Activated T-helper 1 cell treated with anti-CD3 and anti-CD28 coated beads, Interleukin-2, amount 50 U/mL, for 16 hours (primary cell): ENCODE measurements around the gene ETF1.
"Not testable (repeated sequence)": the region's sequence is repeated elsewhere in the genome, so short reads cannot be mapped to it uniquely, and the experiment has no call there.

Source experiments
- DNase-seq, 2 donors: peaks; one replicate each; pipeline ENCODE4 v3.0.0-alpha.2; 2020; ENCODE audit warnings: low read depth in 1 of 2, low spot score in 1 of 2

Gene ETF1

DNA sequence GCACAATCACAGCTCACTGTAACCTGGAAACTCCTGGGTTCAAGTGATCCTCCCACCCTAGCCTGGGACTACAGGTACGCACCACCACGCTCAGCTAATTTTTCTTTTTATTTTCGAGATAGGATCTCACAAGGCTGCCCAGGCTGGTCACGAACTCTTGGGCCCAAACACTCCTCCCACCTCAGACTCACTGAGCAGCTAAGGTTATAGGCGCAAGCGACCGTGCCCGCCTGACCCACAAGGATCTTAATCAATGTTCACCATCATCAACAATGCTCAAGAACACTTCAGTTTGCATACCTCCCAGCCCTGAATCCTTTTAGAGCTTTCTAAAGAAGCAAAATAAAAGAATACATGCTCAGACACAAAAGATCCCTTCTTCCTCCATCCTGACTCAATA lies 13.2 kb downstream of the ETF1 start:
- no peak for DNase-seq

DNA sequence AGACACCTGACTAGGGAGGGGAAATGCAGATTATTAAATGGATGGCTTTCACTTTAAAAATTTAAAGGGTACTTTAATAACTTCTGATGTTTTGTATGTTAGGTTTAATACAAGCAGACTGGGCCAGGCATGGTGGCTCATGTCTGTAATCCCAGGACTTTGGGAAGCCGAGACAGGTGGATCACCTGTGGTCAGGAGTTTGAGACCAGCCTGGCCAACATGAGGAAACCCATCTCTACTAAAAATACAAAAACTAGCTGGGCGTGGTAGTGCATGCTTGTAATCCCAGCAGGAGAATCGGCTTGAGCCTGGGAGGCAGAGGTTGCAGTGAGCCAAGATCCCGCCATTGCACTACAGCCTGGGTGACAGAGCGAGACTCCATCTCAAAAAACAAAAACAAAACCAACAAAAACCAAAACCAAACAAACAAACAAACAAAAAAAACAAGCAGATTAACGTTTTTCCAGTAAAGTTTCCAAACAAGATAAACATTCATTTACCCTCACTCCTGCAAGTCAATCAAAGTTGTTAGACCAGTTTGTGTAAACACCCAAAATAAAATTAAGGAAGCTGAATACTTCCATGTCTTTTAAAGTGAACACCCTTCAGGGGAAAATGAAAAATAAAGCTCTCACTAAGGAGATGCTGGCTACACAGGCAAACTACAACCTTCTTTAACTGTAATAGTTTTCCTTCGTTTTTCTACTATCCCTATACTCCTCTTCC lies 14.1 kb downstream of the ETF1 start:
- DNase-seq = no peak

DNA sequence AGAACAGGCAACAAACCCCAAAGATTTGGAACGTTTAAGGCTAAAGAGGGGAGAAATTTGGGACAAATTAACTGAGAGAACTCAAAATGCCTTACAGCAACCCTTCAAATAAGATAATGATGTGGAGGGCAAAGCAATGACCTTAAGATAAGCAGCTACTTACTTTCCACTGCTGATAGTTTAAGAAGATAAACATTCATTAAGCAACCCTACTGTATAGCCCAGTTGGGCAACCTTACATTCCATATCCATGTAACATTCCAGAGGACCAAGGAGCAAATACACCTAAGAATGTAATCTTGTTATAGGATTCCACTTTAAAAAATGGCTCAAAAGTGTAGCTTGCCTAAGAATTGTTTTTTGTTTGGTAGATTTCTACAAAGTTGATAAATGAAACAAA lies 14.8 kb downstream of the ETF1 start:
- DNase-seq = no peak

DNA sequence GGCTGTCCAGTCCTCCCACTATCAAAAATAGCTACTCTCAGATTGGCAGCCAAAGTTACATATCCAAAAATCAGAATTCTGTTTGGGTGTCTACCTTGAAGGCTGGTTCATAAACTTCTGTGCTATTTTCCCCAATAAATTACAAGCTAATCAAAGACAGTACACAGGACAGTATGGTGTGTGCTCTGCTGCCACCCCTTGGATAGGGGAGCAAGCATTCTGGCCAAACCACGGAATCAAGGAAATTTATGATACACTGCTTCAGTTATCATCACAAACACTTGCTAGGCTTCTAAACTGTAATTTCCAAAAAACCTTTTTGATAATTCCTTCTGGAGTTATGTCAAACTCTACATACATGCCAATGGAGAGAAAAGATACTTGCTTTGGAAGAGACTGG lies 15.9 kb downstream of the ETF1 start:
- no peak for DNase-seq

DNA sequence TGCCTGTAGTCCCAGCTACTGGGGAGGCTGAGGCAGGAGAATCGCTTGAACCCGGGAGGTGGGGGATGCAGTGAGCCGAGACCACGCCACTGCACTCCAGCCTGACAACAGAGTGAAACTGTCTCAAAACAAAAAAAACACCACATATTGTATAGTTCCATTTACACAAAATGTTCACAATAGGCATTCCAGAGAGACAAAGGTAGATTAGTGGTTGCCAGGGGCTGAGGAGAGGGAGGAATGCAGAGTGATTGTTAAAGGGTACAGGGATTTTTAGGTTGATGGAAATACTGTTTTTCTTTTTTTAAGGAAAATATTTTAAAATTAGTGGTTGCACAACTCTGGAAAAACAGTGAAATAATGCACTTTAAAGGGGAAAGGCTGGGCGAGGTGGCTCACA lies 19.6 kb downstream of the ETF1 start:
- DNase-seq = no peak

DNA sequence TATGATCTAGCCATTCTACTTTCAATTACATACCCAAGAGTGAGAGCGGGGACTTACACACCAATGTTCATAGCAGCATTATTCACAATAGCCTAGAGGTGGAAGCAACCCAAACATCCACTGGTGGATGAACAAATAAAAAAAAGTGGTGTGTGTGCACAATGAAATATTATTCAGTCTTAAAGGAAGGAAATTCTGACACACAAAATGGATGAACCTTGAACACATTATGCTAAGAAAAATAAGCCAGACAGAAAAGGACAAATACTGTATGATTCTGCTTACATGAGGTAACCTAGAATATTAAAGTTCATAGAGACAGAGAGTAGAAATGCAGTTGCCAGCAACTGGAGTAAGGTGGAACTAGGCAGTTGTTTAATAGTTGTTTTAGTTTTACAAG lies 22.1 kb downstream of the ETF1 start:
- no peak for DNase-seq

DNA sequence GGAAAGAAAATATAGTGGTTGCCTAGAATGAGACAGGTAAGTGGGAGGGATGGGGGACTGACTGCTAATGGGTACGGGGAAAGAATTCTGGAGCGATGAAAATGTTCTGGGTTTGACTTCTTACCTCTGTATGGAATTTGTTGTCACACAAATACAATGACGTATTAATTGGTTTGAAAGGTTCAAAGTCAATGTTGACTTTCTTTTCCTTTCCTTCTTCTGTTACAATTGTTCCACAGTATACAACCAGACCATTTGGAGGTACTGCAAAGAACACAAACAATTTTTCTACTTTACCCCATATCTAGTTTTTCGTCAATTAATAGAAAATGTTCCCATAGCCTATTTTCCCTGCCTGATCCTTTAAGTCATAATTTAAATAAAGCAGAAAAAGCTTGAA lies 25.6 kb downstream of the ETF1 start:
- no peak for DNase-seq

DNA sequence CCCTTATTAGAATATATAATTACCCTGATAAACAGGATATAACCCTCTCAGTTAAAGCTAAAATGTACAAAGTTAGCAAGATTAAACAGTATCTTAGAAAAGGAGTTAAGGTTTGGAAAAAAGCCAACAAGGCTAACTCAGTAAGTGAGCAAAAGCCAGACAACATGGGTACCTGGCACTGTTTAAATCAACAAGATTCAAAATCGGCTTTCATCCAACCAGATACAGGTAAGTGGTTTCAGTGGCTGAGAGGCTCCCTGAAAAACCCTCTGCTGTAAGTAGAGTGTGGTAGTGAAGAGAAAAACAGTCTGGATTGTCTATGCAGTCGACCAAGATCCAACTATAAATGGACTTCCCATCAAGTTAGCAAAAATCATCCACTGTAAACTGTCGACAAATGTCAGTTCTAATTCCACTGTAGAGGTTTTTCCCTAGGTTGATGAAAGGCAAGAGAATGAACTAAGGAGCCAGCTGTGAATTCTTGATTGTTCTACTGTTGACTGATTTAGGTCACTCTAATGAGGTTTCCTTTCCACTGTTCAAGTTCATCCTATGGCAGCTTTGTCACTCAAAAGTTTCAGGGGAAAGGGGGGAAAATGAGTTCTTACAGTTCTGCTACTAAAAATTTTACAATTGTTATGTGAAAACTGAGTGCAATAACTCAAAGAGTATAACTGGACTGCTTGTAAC lies 27.3 kb downstream of the ETF1 start:
- DNase-seq = no peak

DNA sequence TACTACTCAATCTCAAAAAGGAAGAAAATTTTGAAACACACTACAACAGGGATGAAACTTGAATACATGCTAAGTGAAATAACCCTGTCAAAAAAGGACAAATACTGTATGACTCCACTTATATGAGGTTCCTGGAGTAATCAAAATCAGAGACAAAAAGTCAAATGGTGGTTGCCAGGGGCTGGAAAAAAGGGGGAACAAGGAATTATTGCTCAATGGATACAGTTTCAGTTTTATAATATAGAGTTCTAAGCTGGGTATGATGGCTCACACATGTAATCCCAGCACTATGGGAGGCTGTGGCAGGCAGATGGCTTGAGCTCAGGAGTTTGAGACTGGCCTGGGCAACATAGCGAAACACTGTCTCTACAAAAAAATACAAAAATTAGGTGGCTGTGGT lies 29.0 kb downstream of the ETF1 start:
- no peak for DNase-seq

DNA sequence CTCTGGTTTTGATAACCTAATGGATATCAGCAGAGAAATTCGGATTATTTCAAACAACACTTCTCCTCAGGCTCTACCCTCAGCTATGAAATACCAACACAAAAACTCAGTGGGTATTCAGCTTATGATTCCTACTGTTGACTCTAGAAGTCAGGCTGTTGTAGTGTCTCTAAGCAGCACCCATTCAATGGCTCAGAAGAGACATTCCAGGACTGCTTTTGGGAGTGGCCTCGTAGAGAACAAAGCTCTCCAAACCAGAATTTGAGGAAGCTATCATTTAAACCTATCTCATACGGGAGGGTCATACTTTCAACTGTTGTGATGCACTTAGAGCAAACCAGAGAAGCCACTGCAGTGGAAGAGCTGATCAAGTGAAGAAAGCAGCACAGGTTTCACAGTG lies 34.1 kb downstream of the ETF1 start:
- DNase-seq = no peak

DNA sequence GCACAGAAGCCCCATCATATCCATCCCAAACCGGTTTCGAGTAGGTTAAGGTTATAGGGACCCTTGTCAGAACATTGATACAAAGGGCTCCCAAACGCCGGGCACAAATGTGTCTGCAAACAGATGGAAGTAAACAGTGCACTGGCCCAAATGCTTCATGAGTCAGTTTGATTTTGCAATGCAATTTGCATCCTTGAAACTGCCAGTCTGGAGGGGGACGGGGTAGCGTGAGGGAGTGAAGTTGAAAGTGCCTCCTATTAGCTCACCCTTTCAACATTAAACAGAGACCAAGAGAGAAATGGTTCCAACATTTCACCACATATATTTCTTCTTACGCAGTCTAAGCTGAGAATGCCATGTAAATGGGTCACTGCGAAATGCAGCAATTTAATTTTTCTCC lies 35.6 kb downstream of the ETF1 start:
- DNase-seq = not testable (repeated sequence)

DNA sequence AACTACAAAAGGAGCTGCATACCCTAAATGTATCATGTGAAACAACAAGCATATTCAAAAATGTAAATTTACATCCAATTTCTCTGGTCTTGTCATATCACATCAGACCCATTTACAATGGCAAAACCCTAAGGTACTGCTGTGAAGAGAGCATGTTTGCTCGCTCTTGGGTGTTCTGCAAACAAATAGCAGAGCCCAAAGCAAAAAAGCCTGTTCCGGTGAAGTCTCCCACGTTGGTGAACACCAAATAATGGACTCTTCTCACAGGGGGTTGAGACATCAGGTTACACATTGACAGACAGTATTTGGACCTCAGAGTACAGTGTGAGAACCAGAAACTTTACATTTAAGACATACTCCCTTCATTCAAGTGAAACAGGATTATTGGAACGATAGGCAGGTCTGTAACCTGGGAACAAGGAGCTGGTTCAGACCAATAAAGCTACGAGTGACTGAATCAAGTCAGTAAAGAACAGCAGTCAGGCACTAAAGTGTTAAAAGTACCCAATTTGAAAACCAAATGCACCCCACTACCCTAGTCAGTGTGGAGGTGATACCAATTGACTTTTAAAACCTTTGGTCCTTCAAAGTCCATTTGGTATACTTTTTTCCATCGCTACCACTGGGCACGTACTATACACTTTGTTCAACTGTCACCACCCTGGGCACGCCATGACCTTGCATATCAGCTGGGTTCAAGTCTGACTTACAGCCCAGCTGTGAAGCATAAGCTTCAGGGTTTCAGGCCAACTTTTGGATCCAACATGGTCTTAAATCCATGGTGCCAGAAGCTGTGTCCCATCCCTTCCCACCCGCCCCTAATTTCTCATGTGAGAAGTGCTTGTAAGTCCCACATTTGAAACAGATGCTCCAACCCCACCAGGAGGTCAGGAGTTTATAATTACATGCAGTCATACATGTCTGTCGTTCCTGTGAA lies 36.4 kb downstream of the ETF1 start:
- DNase-seq = no peak

DNA sequence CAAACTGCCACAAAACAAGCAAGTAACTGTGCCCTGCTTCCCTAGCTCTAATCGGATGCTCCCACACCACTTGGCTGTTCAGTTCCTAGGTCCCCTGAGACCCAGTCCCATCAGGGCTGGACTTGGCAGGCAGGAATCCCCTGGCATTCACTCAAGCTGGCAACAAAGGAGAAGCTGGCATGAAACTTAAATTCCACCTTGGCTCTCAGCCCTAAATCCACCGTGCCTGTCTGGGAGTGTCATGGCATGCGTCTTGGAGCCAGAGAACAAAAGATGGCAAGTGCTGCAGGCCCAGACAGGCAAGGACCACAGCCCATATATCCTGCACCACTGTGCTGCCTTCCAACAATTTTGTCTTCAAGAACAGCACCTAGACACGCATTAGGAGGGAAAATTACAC lies 38.2 kb downstream of the ETF1 start:
- DNase-seq = no peak

DNA sequence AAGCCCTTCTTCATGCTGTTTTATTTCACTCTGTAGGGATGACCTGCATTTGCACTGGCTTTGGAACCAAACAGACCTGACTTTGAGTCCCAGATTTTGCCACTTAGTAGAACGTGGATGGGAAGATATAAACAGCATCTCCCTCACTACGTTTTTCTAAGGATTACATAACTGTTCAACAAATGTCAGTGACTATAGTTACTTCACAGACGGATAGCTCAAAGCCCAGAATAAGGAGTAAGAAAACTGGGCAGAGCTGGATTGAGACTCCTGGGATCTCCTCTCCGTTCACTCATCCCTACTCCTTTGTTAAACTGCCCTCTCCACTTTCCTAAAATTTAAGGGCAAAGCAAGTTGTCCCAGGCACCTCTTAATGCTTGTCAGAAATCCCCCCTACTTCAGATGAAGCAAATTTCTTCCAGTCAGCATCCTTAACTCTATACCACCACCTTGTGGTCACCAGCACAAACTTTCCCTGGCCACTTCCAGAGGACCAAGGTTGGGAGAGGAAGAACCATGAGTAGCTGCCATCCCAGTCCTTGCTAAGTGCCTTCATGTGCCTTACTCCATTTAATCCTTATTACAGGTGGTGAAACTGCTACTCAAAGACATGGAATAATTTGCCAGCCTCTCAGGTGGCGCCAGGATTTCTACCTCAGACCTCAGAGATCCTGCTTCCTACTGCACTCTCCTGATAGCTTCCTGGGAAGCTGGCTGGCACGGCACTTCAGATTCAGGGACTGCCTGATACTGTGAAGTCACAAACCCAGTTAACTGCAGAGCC lies 39.4 kb downstream of the ETF1 start:
- DNase-seq = no peak

DNA sequence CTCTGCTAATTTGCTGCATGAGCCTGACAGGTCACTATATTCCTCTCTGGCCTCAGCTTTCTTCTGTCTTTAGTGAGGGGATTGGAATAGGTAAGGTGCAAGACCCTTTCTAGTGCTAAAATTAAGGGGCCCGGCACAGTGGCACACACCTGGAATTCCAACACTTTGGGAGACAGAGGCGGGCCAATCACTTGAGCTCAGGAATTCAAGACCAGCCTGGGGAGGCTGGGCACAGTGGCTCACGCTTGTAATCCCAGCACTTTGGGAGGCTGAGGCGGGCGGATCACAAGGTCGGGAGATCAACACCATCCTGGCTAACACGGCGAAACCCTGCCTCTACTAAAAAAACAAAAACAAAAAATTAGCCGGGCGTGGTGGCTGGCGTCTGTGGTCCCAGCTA lies 40.5 kb downstream of the ETF1 start:
- DNase-seq = no peak

DNA sequence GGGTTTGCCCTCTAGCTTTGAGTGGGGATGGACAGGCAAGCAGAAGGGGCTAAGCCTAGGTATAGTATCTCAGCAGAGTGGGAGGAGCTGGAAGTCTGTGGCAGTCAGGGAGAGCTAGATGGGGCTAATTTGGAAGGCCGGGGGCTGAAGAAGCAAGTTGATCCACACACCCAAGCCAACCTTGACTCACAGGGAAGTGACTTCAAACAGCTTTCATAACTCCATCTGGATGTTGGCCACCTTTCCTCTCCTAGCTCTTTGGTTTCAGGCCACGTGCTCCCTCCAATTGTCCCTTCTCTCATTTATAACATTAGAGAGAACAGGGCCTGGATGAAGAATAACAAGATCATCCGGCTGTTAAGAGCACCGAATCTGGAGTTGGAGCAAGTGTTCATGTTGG lies 40.9 kb downstream of the ETF1 start:
- no peak for DNase-seq

DNA sequence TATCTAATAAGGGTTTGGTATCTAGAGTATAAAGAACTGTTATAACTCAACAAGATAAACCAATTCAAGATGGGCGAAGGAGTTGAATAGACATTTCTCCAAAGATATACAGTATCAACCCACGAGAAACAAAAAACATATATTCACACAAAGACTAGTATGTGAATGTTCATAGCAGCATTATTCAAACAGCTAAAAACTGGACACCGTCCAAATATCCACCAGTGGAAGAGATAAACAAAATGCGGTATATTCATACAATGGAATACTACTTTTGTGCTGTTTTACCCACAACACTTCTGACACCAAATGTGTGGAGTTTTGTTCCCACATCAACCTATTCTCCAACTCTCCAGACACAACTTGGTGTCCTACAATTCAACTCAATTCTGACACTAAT lies 44.7 kb downstream of the ETF1 start:
- no peak for DNase-seq

DNA sequence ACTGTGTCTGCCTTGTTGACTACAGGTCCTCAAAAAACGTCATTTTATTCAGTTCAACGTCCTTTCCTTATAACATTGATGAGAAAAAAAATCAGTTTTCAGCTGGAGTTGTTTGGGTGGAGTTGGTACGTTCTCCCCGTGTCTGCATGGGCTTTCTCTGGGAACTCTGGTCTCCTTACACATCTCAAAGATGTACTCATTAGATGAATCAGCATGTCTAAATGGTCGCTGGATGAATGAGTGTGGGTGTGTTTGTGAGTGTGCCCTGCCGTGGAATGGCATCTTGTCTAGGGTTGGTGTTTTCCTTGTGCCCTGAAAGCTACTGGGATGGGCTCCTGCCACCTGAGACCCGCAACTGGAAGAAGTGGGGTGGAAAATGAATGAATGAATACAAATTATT lies 47.7 kb downstream of the ETF1 start:
- DNase-seq = no peak

DNA sequence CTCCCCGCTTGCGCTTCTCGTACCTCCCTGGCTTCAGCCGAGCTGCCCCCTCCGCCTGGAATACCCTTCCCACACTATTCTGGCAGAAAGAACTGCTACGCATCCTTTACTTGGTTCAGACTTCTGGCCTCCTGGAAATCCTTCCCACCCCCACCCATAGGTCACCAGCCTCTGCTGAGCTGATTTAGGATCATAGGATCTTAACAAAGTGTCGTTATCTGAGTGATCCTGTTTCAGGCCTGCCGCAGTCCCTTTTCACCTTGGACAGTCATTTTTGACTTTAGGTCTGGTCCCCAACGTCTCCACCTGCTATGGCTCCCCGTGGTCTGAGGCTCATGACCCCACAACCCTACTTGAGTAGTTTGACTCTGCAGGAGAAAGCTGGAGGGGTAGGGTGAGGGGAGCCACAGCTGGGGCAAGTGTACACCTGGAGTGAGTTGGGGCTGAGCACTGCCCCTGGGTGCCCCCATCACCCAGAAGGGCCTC lies 50.4 kb downstream of the ETF1 start:
- no peak for DNase-seq

DNA sequence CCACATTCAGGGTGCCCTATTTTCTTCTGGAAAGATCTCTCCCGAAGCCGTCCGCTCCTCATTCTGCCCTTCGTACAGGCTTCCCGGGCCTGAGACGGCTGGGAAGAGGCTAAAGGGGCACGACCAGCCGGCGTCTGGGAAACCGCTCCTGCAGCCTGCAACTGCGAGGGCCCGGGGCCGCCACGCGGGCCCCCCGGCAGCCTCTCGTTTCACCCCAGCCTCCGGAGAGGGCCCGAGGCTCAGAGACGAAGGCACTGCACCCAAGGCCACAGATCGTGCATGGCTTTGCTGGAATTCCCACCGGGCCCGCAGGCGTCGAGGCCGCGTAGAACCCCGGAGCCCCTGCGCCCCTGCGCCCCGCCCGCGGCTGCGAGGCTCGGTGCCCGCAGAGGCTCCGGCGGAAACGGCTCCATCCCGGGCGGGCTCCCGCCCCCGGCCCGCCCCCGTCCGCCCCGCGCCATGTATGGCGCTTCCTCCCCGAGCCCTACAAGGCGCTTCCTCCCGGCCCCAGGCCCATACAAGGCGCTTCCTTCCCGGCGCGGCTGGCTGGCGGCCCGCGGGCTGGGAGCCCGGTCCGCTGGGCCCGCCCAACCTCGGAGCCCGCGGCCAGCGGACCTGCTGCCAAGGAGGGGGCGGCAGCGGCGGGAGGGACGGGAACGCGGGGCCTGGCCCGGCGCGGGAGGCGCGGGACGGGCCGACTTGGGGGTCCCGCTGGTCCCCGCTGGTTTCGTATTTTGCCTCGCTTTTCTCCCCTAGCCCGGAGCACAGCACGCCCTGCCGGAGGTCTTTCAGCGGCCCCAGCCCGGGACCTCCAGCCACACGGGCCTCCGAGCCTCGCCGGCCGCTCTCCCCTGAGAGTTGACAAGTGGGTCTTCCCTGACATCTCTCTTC lies 51.1 kb downstream of the ETF1 start:
- peak; percentile 69 to 79 for DNase-seq
